Uterus (tissue), 4 donors: ENCODE data around the gene PHPT1. TPM values are rescaled to one million over a fixed set of nuclear protein-coding genes. Genes with fewer than 3 reads are reported as not detected.

Experiments used
- DNase-seq, 2 donors: peaks; one replicate each; pipeline ENCODE4 v3.0.0-alpha.2; 2019 to 2020
- H3K27ac ChIP-seq, 2 donors: fragments of 200-600 bp; sonication (generic); 1 replicate in 1 of 2; 2 replicates in 1 of 2; pipeline ENCODE4 v1.5.1; 2016 to 2018
- H3K27me3 ChIP-seq, 2 donors: fragments of 200-600 bp; sonication (generic); one replicate each; pipeline ENCODE4 v1.5.1; 2018 to 2019; ENCODE audit warnings: control low read depth in 1 of 2
- H3K36me3 ChIP-seq, 2 donors: fragments of 200-600 bp; sonication (generic); one replicate each; pipeline ENCODE4 v1.5.1; 2019; ENCODE audit warnings: control low read depth in 1 of 2
- H3K4me1 ChIP-seq, 2 donors: fragments of 200-600 bp; sonication (generic); one replicate each; pipeline ENCODE4 v1.5.1; 2018 to 2019; ENCODE audit warnings: control low read depth in 1 of 2
- H3K4me3 ChIP-seq, 2 donors: fragments of 200-600 bp; sonication (generic); 1 replicate in 1 of 2; 2 replicates in 1 of 2; pipeline ENCODE4 v1.5.1; 2018 to 2019; ENCODE audit warnings: mild to moderate bottlenecking in 1 of 2
- H3K9me3 ChIP-seq, 2 donors: fragments of 200-600 bp; sonication (generic); one replicate each; pipeline ENCODE4 v1.5.1; 2019; ENCODE audit warnings: control low read depth in 1 of 2
- CTCF ChIP-seq, 4 experiments: fragments of 200-600 bp in 2 of 4; fragments of 450-650 bp in 2 of 4; sonication (generic) in 2 of 4; IDR thresholded peaks; one replicate each; pipeline ENCODE4 v1.5.1; 2016 to 2019; ENCODE audit warnings: antibody characterized with exemption in 4 of 4, mild to moderate bottlenecking in 2 of 4, moderate library complexity in 1 of 4
- POLR2A ChIP-seq, 2 donors: fragments of 450-650 bp; IDR thresholded peaks; one replicate each; pipeline ENCODE4 v1.6.1; 2016; ENCODE audit warnings: antibody characterized with exemption in 2 of 2, mild to moderate bottlenecking in 1 of 2, moderate library complexity in 1 of 2
- intact Hi-C: fragments of 100-400 bp; cut with DNase I; formaldehyde crosslinking; loops from one replicate; pipeline ENCODE4 v1.15.1; 2023; ENCODE audit warnings: low total_unique reads
- microRNA-seq: library from miRNA; unstranded; fragments of <30 nt; microRNA quantifications from one replicate; pipeline ENCODE4, GENCODE V29; 2016; ENCODE audit warnings: borderline microRNAs expressed, borderline replicate concordance
- small RNA-seq: library from RNA; depleted of rRNA; stranded (forward); fragments of <200 nt; gene quantifications from one replicate; pipeline ENCODE3, GENCODE V24; 2016
- total RNA-seq, 4 donors: library from RNA; depleted of rRNA in 3 of 4; stranded (reverse); fragments of >200 nt in 3 of 4; gene quantifications; one replicate each; pipeline versions ENCODE4 v1.1.0 to v1.2.4, GENCODE V29; 2014 to 2023
- donor health status: DM: yes; HTN: yes; CAD: no.

The PHPT1 gene
- total RNA-seq, 4 donors from 2014 or later, result 12.4 to 55.5 (median 31.4) TPM

- H3K4me1 ChIP-seq, result peaks cover 0 to 2% of the 10 kb centered on the region in 2 donors
- H3K36me3 ChIP-seq, result no peaks in the 10 kb centered on the region
- DNase-seq, result no peak
- intact Hi-C loops, result no loop called here
- H3K27ac ChIP-seq, result no peak overlapping the region
- no peaks in the 10 kb centered on the region for H3K9me3 ChIP-seq
- TF ChIP-seq CTCF (IDR thresholded peaks at IDR 0.05), result no peak
- no peak for TF ChIP-seq POLR2A (IDR thresholded peaks at IDR 0.05)
- H3K4me3 ChIP-seq, result no peak overlapping the region
- H3K27me3 ChIP-seq, result no peaks in the 10 kb centered on the region
These were observed 41.5 kb downstream of the PHPT1 start for GRCh38 chr9:136890661-136891060.

GRCh38 chr9:136896027-136896426, 46.8 kb downstream of the PHPT1 start:
- Histone ChIP-seq H3K36me3 (no peaks in the 10 kb centered on the region), H3K4me3 (no peak overlapping the region), H3K27me3 (no peaks in the 10 kb centered on the region), H3K4me1 (no peaks in the 10 kb centered on the region), H3K9me3 (no peaks in the 10 kb centered on the region), H3K27ac (no peak overlapping the region)
- TF ChIP-seq CTCF (IDR thresholded peaks at IDR 0.05) (no peak), POLR2A (IDR thresholded peaks at IDR 0.05) (no peak)
- DNase-seq, result no peak
- intact Hi-C loops, result no loop called here

GRCh38 chr9:136898483-136899100, 49.4 kb downstream of the PHPT1 start:
- Histone ChIP-seq H3K9me3 (no peaks in the 10 kb centered on the region), H3K4me1 (no peaks in the 10 kb centered on the region), H3K36me3 (no peaks in the 10 kb centered on the region), H3K27me3 (no peaks in the 10 kb centered on the region), H3K4me3 (no peak overlapping the region), H3K27ac (no peak overlapping the region)
- TF ChIP-seq CTCF (IDR thresholded peaks at IDR 0.05) (no peak), POLR2A (IDR thresholded peaks at IDR 0.05) (no peak)
- no peak for DNase-seq
- intact Hi-C loops, result no loop called here

- Histone ChIP-seq H3K36me3 (no peaks in the 10 kb centered on the region), H3K4me3 (no peak overlapping the region), H3K9me3 (no peaks in the 10 kb centered on the region), H3K27me3 (no peaks in the 10 kb centered on the region), H3K27ac (no peak overlapping the region), H3K4me1 (no peaks in the 10 kb centered on the region)
- no peak for DNase-seq
- intact Hi-C loops, result no loop called here
- TF ChIP-seq POLR2A (IDR thresholded peaks at IDR 0.05) (no peak), CTCF (IDR thresholded peaks at IDR 0.05) (no peak)
These were observed 50.0 kb downstream of the PHPT1 start for GRCh38 chr9:136899196-136899595.

- no peak for DNase-seq
- TF ChIP-seq POLR2A (IDR thresholded peaks at IDR 0.05) (no peak), CTCF (IDR thresholded peaks at IDR 0.05) (no peak)
- Histone ChIP-seq H3K9me3 (no peaks in the 10 kb centered on the region), H3K4me1 (no peaks in the 10 kb centered on the region), H3K4me3 (no peak overlapping the region), H3K27ac (no peak overlapping the region), H3K36me3 (no peaks in the 10 kb centered on the region), H3K27me3 (no peaks in the 10 kb centered on the region)
- intact Hi-C loops, result no loop called here
These were observed 51.3 kb downstream of the PHPT1 start for GRCh38 chr9:136900556-136900955.

Small RNA genes lying within 50 kb of the gene (microRNA-seq; reads per million reads assigned to microRNA genes)
- gene MIR4292 (not detected), gene MIR4479 (not detected)

Small RNA genes lying within 50 kb of the gene (small RNA-seq; reads per million reads assigned to genes)
- gene AL355987.2 (not detected), gene MIR4292 (not detected), gene MIR4479 (not detected)

Other genes with a start within 250 kb of the PHPT1 start
- gene EGFL7, start 186.5 kb upstream of the PHPT1 start, total RNA-seq, result 1,000 to 10,000 TPM in 1 of 4 donors, 100 to 1,000 TPM in 3; 119 to 1,791 (median 307) TPM
- gene AGPAT2, start 162.0 kb upstream of the PHPT1 start, total RNA-seq, result 10 to 100 TPM; 22.7 to 45.1 (median 38.6) TPM
- gene DIPK1B, start 136.8 kb upstream of the PHPT1 start, total RNA-seq, result 10 to 100 TPM in 3 of 4 donors, 1 to 10 TPM in 1; 3.2 to 26.3 (median 21.0) TPM
- 10 to 100 TPM in 3 of 4 donors, under 1 TPM in 1; 0.55 to 81.4 (median 20.4) TPM for gene LCN10, start 106.5 kb upstream of the PHPT1 start, total RNA-seq
- gene LCN6, start 100.9 kb upstream of the PHPT1 start, total RNA-seq, result 100 to 1,000 TPM in 2 of 4 donors, 10 to 100 TPM in 1, 1 to 10 TPM in 1; 1.2 to 164 (median 89.7) TPM
- gene LCN8, start 91.2 kb upstream of the PHPT1 start, total RNA-seq, result under 1 TPM in 1 of 4 donors, not detected in 3; 0.27 TPM
- not detected for gene LCN15, start 84.9 kb upstream of the PHPT1 start, total RNA-seq
- gene TMEM141, start 58.1 kb upstream of the PHPT1 start, total RNA-seq, result 10 to 100 TPM in 3 of 4 donors, 1 to 10 TPM in 1; 3.5 to 48.9 (median 32.0) TPM
- 1 to 10 TPM in 2 of 4 donors, not detected in 2; 2.0 TPM for gene CCDC183, start 53.1 kb upstream of the PHPT1 start, total RNA-seq
- 10 to 100 TPM; 28.8 to 57.9 (median 39.6) TPM for gene RABL6, start 41.5 kb upstream of the PHPT1 start, total RNA-seq
- 1 to 10 TPM in 3 of 4 donors, not detected in 1; 1.3 to 3.6 (median 3.6) TPM for gene AJM1, start 6.9 kb upstream of the PHPT1 start, total RNA-seq
- 1 to 10 TPM in 2 of 4 donors, under 1 TPM in 1, not detected in 1; 0.26 to 4.3 (median 4.2) TPM for gene MAMDC4, start 2.9 kb downstream of the PHPT1 start, total RNA-seq
- gene EDF1, start 16.9 kb downstream of the PHPT1 start, total RNA-seq, result 100 to 1,000 TPM in 3 of 4 donors, 10 to 100 TPM in 1; 75.6 to 244 (median 144) TPM
- gene TRAF2, start 37.1 kb downstream of the PHPT1 start, total RNA-seq, result 10 to 100 TPM in 3 of 4 donors, under 1 TPM in 1; 0.88 to 22.1 (median 11.9) TPM
- 100 to 1,000 TPM in 1 of 4 donors, 10 to 100 TPM in 3; 67.4 to 111 (median 75.3) TPM for gene FBXW5, start 95.3 kb downstream of the PHPT1 start, total RNA-seq
- gene C8G, start 95.8 kb downstream of the PHPT1 start, total RNA-seq, result not detected
- gene LCN12, start 102.9 kb downstream of the PHPT1 start, total RNA-seq, result 10 to 100 TPM in 2 of 4 donors, 1 to 10 TPM in 1, not detected in 1; 5.4 to 43.2 (median 10.3) TPM
- 100 to 1,000 TPM in 1 of 4 donors, 10 to 100 TPM in 3; 13.5 to 116 (median 58.8) TPM for gene PTGDS, start 128.1 kb downstream of the PHPT1 start, total RNA-seq
- gene LCNL1, start 133.6 kb downstream of the PHPT1 start, total RNA-seq, result 1 to 10 TPM in 1 of 4 donors, under 1 TPM in 3; under 0.01 to 6.9 (median 0.54) TPM
- gene PAXX, start 143.0 kb downstream of the PHPT1 start, total RNA-seq, result 10 to 100 TPM; 14.2 to 39.5 (median 18.8) TPM
- gene CLIC3, start 147.2 kb downstream of the PHPT1 start, total RNA-seq, result 1 to 10 TPM in 2 of 4 donors, not detected in 2; 1.5 TPM
- gene ABCA2, start 178.8 kb downstream of the PHPT1 start, total RNA-seq, result 10 to 100 TPM; 24.8 to 36.9 (median 26.1) TPM
- gene FUT7, start 182.7 kb downstream of the PHPT1 start, total RNA-seq, result not detected
- gene NPDC1, start 196.8 kb downstream of the PHPT1 start, total RNA-seq, result 100 to 1,000 TPM in 1 of 4 donors, 10 to 100 TPM in 3; 25.2 to 221 (median 59.2) TPM
- 10 to 100 TPM in 1 of 4 donors, 1 to 10 TPM in 1, not detected in 2; 2.4 to 11.5 TPM for gene ENTPD2, start 204.7 kb downstream of the PHPT1 start, total RNA-seq
- gene SAPCD2, start 221.1 kb downstream of the PHPT1 start, total RNA-seq, result 1 to 10 TPM in 2 of 4 donors, under 1 TPM in 1, not detected in 1; 0.15 to 5.9 (median 1.0) TPM
- gene UAP1L1, start 228.1 kb downstream of the PHPT1 start, total RNA-seq, result 10 to 100 TPM in 1 of 4 donors, 1 to 10 TPM in 2, under 1 TPM in 1; 0.51 to 13.8 (median 5.3) TPM
- gene MAN1B1, start 237.6 kb downstream of the PHPT1 start, total RNA-seq, result 10 to 100 TPM; 32.9 to 65.0 (median 47.5) TPM